ENCODE data around the gene WDR26.

DNA sequence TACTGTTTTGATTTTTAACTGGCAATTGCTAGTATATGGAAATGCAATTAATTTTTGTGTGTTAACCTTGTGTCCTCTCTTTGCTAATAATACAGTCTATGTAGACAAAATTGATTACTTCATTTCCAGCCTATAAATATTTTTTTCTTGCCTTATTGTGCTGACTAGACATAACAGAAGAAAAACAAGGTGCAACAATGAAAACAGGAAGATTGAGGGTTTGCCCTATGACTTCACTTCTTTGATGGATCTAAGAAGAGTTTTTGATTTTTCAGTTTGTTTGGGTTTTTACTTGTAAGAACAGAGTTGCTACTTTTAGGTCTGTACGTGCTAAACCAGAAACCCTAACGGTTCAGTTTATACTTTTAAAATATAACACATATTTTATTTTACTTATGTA is 86.5 kb downstream of the WDR26 start:
- no peak for TF ChIP-seq CTCF (IDR thresholded peaks at IDR 0.05)
- no peak for TF ChIP-seq POLR2A (IDR thresholded peaks at IDR 0.05)
- no peak for TF ChIP-seq EP300 (IDR thresholded peaks at IDR 0.05)

Data from tibial nerve (tissue), 4 donors.